LHCN-M2 (cell line): Measurements from ENCODE around the gene GNPDA1. TPM values are rescaled to one million over a fixed set of nuclear protein-coding genes. Genes with fewer than 3 reads are reported as not detected.

Experiments used
- DNase-seq: peaks from one replicate; pipeline ENCODE4 v3.0.0-alpha.2; 2012; ENCODE audit warnings: low read depth
- total RNA-seq: library from RNA; depleted of rRNA; stranded (reverse); fragments of >200 nt; gene quantifications from 2 replicates; pipeline ENCODE4 v1.2.3, GENCODE V29; 2014; rRNA removed

Gene GNPDA1
- total RNA-seq, 1 experiment from 2014 or later, result 113 TPM

GRCh38 chr5:141958113-141958512 lies 54.7 kb downstream of the GNPDA1 start, which contains the start of gene PCDH12:
TSS of gene PCDH12 (minus strand) at chr5:141958202. CDS start at chr5:141957851, 351 bp downstream.
- no peak for DNase-seq

GRCh38 chr5:141957367-141957996 lies 55.3 kb downstream of the GNPDA1 start:
- DNase-seq, result no peak

DNA sequence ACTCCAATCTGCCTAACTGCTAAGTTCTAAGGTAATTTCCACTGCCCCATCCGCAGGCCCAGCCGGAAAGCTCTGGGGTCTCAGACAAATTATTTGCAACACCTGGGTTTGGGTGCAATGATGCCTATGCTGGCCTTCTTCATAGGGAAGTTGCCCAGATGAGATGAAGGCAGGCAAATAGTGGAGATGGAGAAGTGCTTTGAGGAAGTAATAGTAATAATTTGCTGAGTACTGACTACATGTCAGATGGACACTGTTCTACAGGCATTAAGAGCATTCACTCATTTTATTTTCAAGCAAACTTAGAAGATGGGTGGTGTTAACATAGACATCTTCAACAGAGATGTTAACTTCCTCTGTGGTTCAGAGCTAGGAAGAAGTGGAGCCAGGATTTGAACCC lies 58.6 kb downstream of the GNPDA1 start:
- DNase-seq, result no peak

- DNase-seq, result no peak
These were observed 60.8 kb downstream of the GNPDA1 start for GRCh38 chr5:141952020-141952419.

DNA sequence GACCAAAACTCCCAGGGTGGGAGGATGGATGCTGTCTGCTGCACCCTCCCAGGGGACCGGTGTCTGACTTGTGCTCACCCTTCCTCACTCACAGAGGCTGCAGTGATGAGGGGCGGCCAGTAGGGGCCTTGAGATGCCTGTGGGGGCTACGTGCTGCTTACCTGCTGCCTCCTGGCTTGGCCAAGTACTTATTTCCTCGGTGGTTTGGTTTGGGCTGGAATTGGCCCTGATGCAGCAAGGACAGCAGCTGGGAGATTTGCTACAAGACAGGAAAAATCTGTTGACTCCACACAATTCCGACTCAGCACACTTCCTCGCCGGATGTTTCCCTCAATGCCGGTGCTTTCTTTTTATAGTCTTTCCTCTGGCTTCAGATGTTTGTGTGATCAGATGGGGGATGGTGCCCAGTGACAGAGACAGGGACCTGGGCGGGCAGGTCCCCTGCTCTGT lies 61.5 kb downstream of the GNPDA1 start:
- DNase-seq, result no peak

Other genes with a start within 250 kb of the GNPDA1 start
- not detected in 2 replicates for gene PCDH1, start 134.6 kb downstream of the GNPDA1 start, total RNA-seq
- gene DELE1, start 89.2 kb downstream of the GNPDA1 start, total RNA-seq, result 53.9 and 61.4 TPM in 2 replicates
- gene PCDH12, start 54.8 kb downstream of the GNPDA1 start, total RNA-seq, result under 0.01 TPM in 1 of 2 replicates, not detected in the other
- 85.4 and 99.4 TPM in 2 replicates for gene RNF14, start 43.9 kb downstream of the GNPDA1 start, total RNA-seq
- gene NDFIP1, start 95.8 kb upstream of the GNPDA1 start, total RNA-seq, result 37.0 and 43.5 TPM in 2 replicates